IPS-18c (cell line): Measurements from ENCODE around the gene AGPAT3.

ENCODE experiments used
- H3K4me3 ChIP-seq: 2 replicates; pipeline ENCODE4 v1.7.0; 2013; ENCODE audit warnings: low read depth, mild to moderate bottlenecking, low read length, moderate library complexity; ENCODE audit not compliant: insufficient read depth
- H3K9me3 ChIP-seq: one replicate; pipeline ENCODE4 v1.6.1; 2013; ENCODE audit warnings: mild to moderate bottlenecking, low read length, moderate library complexity; ENCODE audit not compliant: control insufficient read depth, insufficient read depth

AGPAT3 gene

GRCh38 chr21:44018127-44018526, 153.1 kb downstream of the AGPAT3 start:
- Histone ChIP-seq H3K4me3 (no peak overlapping the region), H3K9me3 (no peaks in the 10 kb centered on the region)

DNA sequence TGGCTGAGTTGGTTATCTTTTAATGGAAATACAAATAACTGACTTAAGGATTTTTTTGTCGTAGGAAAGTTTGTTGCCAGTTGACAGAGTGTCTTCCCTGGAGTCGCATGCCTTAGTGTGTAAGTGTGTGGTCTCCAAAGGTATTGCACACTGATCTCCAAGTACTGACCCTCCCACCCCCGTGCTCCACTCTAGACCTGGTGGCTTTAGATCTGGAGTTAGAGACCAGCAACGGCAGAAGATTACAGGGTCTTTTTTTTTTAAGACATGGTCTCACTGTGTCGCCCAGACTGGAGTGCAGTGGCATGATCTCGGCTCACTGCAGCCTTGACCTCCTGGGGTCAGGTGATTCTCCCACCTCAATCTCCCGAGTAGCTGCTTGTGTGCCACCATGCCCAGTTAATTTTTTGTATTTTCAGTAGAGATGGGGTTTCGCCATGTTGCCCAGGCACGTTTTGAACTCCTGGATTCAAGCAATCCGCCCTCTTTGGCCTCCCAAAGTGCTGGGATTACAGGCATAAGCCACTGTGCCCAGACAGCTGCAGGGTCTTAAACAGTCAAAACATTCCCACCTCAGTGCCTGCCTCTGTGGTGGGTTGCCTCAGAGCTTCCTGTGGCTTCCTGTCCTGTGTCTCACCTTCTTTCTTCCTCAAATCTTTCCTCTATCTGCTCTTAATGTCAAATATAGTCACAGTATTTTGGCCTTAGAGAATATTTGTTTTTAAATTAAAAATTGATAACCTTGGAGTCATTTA, 154.0 kb downstream of the AGPAT3 start:
- no peak overlapping the region for H3K4me3 ChIP-seq

DNA sequence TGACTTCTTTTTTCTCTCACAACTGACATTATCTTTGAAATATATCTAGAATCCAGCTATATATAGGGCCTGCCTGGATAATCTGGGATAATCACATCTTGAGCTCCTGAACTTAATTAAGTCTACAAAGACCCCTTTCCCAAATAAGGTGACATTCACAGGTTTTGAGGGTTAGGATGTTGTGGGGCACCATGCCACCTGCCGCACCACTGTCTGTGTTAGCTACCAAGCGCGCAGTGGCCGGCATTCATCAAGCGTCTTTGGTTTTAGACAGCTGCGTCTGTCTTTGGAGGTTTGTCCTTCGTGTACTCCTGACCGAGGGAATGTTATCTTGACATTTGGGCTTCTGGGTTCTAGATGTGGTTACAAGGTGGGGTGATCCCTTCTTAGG, 154.5 kb downstream of the AGPAT3 start:
- no peaks in the 10 kb centered on the region for H3K9me3 ChIP-seq
- no peak overlapping the region for H3K4me3 ChIP-seq

More for the DNA sequence above, 154.0 kb downstream of the AGPAT3 start:
- no peaks in the 10 kb centered on the region for H3K9me3 ChIP-seq

- no peaks in the 10 kb centered on the region for H3K9me3 ChIP-seq
- no peak overlapping the region for H3K4me3 ChIP-seq
These were observed 155.5 kb downstream of the AGPAT3 start for GRCh38 chr21:44020551-44020950.

DNA sequence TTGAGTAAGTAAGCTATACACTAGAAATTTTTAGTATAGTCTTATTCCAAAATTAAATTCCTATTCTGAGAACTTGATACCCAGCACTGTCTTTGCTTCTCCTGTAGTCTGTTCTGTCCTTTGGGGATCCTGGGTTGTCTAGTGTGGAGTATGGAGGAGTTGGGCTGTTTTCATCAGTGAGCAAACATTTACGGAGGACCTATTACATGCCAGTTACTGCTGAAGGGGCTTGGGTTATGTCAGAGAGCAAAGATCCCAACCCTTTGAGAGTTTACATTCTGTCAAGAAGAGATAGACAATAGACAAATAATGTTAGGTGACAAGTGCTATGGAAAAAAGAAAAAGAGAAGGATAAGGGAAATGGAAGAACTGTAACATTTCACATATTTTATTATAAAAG, 156.0 kb downstream of the AGPAT3 start:
- H3K9me3 ChIP-seq, result no peaks in the 10 kb centered on the region
- no peak overlapping the region for H3K4me3 ChIP-seq

GRCh38 chr21:44024257-44024656, 159.2 kb downstream of the AGPAT3 start:
- H3K4me3 ChIP-seq, result no peak overlapping the region
- no peaks in the 10 kb centered on the region for H3K9me3 ChIP-seq

- H3K4me3 ChIP-seq, result no peak overlapping the region
- no peaks in the 10 kb centered on the region for H3K9me3 ChIP-seq
These were observed 159.9 kb downstream of the AGPAT3 start for GRCh38 chr21:44024887-44025353.

DNA sequence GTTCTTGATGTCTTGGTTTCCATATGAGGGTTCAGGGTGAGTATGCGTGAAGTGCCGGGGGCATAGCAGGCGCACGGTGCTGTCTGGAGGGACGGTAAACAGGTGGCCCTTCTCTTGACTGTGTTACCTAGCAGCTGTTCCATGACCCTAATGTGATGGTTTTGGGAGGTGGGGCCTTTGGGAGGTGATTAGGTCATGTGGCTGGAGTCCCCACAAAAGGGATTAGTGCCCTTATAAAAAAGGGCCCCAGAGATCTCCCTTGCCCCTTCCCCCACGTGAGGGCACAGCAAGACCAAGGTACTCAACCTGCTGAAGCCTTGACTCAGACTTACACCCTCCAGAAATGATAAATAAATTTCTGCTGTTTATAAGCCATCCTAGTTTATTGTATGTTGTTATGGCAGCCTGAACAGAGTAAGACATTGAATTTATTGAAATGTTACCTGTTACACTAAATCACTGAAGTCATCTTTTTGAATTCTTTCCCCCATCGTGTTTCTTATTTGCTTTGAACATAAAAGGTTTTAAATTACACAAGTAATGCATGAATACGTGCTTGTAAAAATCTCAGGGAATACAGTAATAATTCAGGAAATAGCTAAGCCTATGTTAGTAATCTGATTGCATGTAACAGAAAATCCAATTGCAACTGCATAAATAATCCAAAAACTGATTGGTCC, 162.7 kb downstream of the AGPAT3 start:
- Histone ChIP-seq H3K4me3 (no peak overlapping the region), H3K9me3 (no peaks in the 10 kb centered on the region)

DNA sequence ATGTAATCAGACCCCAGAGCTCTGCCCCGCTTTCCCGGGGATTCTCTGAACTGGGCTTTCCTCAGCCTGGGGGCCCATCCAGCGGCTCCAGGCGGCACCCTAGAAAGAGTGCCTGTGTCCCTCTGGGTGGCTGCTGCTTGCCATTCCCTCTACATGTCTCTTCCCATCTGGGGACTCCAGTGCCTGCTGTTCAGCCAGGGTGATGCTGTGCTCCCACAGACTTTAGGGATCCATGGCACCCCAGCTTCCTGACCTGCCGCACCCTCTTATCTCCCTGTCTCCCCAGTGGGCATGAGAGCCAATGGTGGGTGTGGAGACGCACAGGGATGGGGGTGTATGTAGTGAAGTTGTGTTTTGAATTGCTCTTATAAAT, 163.2 kb downstream of the AGPAT3 start:
- Histone ChIP-seq H3K4me3 (no peak overlapping the region), H3K9me3 (no peaks in the 10 kb centered on the region)

DNA sequence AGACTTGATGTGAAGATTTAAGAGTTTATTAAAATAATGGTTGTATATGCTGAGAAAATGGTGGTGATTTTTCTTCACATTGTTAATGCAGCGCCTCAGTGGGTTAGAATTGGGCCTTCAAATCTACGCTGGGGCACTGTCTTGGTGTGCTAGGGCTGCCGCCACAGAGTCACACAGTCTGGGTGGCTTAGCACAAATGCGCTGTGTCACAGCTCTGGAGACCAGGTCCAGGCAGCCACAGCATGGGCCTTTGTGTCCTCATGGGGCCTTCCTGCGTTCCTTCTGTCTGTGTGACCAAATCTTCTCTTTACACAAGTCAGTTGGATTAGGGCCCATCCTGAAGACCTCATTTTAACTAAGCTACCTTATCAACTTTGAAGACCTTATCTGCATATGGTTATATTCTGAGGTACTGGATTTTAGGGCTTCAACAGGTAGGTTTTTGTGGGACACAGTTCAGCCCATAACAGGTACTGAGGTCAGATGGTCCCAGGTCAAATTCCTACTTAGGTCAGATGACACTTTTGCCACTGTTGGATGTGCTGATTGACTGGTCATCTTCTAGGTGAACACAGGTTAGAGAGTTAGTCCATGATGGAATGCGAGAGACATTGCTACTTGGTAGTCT, 164.6 kb downstream of the AGPAT3 start:
- H3K9me3 ChIP-seq, result no peaks in the 10 kb centered on the region
- H3K4me3 ChIP-seq, result no peak overlapping the region

GRCh38 chr21:44035244-44035643, 170.2 kb downstream of the AGPAT3 start:
- Histone ChIP-seq H3K4me3 (no peak overlapping the region), H3K9me3 (no peaks in the 10 kb centered on the region)
